H9 (cell line): ENCODE results near the gene C17orf50. TPM values are rescaled to one million over a fixed set of nuclear protein-coding genes. Genes with fewer than 3 reads are reported as not detected.

Experiments
- DNase-seq: peaks from one replicate; pipeline ENCODE4 v3.0.0-alpha.2; 2017
- H2AFZ ChIP-seq: one replicate; pipeline ENCODE4 v1.6.1; 2013; ENCODE audit warnings: mild to moderate bottlenecking, low read length, control low read depth, moderate library complexity
- H2AK5ac ChIP-seq: 2 replicates; pipeline ENCODE4 v1.6.1; 2013; ENCODE audit warnings: low read length, control low read depth, mixed read lengths; ENCODE audit not compliant: insufficient read length
- H2BK120ac ChIP-seq: one replicate; pipeline ENCODE4 v1.6.1; 2013; ENCODE audit warnings: low read depth, mild to moderate bottlenecking, low read length, control low read depth, inconsistent platforms; ENCODE audit not compliant: poor library complexity, severe bottlenecking
- H2BK12ac ChIP-seq: 2 replicates; pipeline ENCODE4 v1.6.1; 2013; ENCODE audit warnings: low read length, control low read depth, mixed read lengths, low read depth; ENCODE audit not compliant: insufficient read length
- H2BK15ac ChIP-seq: 2 replicates; pipeline ENCODE4 v1.6.1; 2013; ENCODE audit warnings: low read depth, low read length, control low read depth
- H2BK20ac ChIP-seq: one replicate; pipeline ENCODE4 v1.6.1; 2013; ENCODE audit warnings: low read depth, mild to moderate bottlenecking, low read length, control low read depth, inconsistent platforms; ENCODE audit not compliant: poor library complexity, severe bottlenecking
- H2BK5ac ChIP-seq: 2 replicates; pipeline ENCODE4 v1.6.1; 2013; ENCODE audit warnings: low read length, control low read depth, mixed read lengths; ENCODE audit not compliant: insufficient read length
- H3K14ac ChIP-seq: 2 replicates; pipeline ENCODE4 v1.6.1; 2013; ENCODE audit warnings: low read length, control low read depth; ENCODE audit not compliant: insufficient read depth
- H3K18ac ChIP-seq: 2 replicates; pipeline ENCODE4 v1.6.1; 2013; ENCODE audit warnings: low read depth, mild to moderate bottlenecking, mixed read lengths, low read length, control low read depth; ENCODE audit not compliant: insufficient read length
- H3K23ac ChIP-seq: 2 replicates; pipeline ENCODE4 v1.6.1; 2013; ENCODE audit warnings: low read length, control low read depth, mixed read lengths, low read depth; ENCODE audit not compliant: insufficient read length
- H3K23me2 ChIP-seq: 2 replicates; pipeline ENCODE4 v1.6.1; 2013; ENCODE audit warnings: low read depth, mild to moderate bottlenecking, mixed read lengths, low read length, control low read depth; ENCODE audit not compliant: insufficient read length, poor library complexity, severe bottlenecking
- H3K27ac ChIP-seq: 2 replicates; pipeline ENCODE4 v1.5.1; 2013; ENCODE audit warnings: low read length, control low read depth, mixed read lengths, low read depth; ENCODE audit not compliant: insufficient read length
- H3K27me3 ChIP-seq: 2 replicates; pipeline ENCODE4 v1.6.1; 2013; ENCODE audit warnings: low read length, control low read depth, inconsistent platforms; ENCODE audit not compliant: insufficient read depth
- H3K4ac ChIP-seq: 2 replicates; pipeline ENCODE4 v1.6.1; 2013; ENCODE audit warnings: low read depth, mild to moderate bottlenecking, control low read depth, inconsistent platforms, low read length, moderate library complexity
- H3K4me1 ChIP-seq: 2 replicates; pipeline ENCODE4 v1.6.1; 2013; ENCODE audit warnings: low read length, control low read depth, inconsistent platforms; ENCODE audit not compliant: insufficient read depth
- H3K4me2 ChIP-seq: 2 replicates; pipeline ENCODE4 v1.6.1; 2013; ENCODE audit warnings: low read length, control low read depth, mixed read lengths; ENCODE audit not compliant: insufficient read length, insufficient read depth
- H3K56ac ChIP-seq: 2 replicates; pipeline ENCODE4 v1.6.1; 2013; ENCODE audit warnings: low read depth, mild to moderate bottlenecking, mixed read lengths, low read length, control low read depth; ENCODE audit not compliant: insufficient read length
- H3K79me1 ChIP-seq: 2 replicates; pipeline ENCODE4 v1.6.1; 2013; ENCODE audit warnings: low read depth, mild to moderate bottlenecking, moderate library complexity, low read length, control low read depth, inconsistent platforms; ENCODE audit not compliant: insufficient read depth, poor library complexity, severe bottlenecking
- H3K79me2 ChIP-seq: 2 replicates; pipeline ENCODE4 v1.6.1; 2013; ENCODE audit warnings: low read length, control low read depth, inconsistent platforms; ENCODE audit not compliant: insufficient read depth
- H3K9ac ChIP-seq: 2 replicates; pipeline ENCODE4 v1.6.1; 2013; ENCODE audit warnings: low read length, control low read depth, mixed read lengths; ENCODE audit not compliant: insufficient read length; ENCODE audit errors: extremely low read depth
- H3K9me3 ChIP-seq: one replicate; pipeline ENCODE4 v1.6.1; 2013; ENCODE audit warnings: low read depth, low read length, inconsistent platforms; ENCODE audit not compliant: control insufficient read depth
- H3T11ph ChIP-seq: one replicate; pipeline ENCODE4 v1.6.1; 2013; ENCODE audit warnings: mild to moderate bottlenecking, low read length, control low read depth, inconsistent platforms
- H4K20me1 ChIP-seq: one replicate; pipeline ENCODE4 v1.6.1; 2013; ENCODE audit not compliant: control insufficient read depth, insufficient read length, insufficient read depth
- H4K5ac ChIP-seq: 2 replicates; pipeline ENCODE4 v1.6.1; 2013; ENCODE audit warnings: low read depth, mild to moderate bottlenecking, mixed read lengths, low read length, control low read depth; ENCODE audit not compliant: insufficient read length
- H4K8ac ChIP-seq: replicated peaks from 2 replicates; pipeline ENCODE4 v1.6.1; 2013; ENCODE audit warnings: low read length, control low read depth, mixed read lengths, low read depth; ENCODE audit not compliant: insufficient read length
- H4K91ac ChIP-seq: 2 replicates; pipeline ENCODE4 v1.6.1; 2013; ENCODE audit warnings: low read depth, mild to moderate bottlenecking, moderate library complexity, mixed read lengths, low read length, control low read depth; ENCODE audit not compliant: insufficient read length
- H3K27ac Mint-ChIP-seq, 3 experiments: 2 replicates in 2 of 3; 3 replicates in 1 of 3; pipeline ENCODE4 v1.8.0; 2020 to 2021; ENCODE audit warnings: mixed read lengths in 3 of 3, mild to moderate bottlenecking in 1 of 3, moderate library complexity in 1 of 3
- H3K27me3 Mint-ChIP-seq: 2 replicates; pipeline ENCODE4 v1.8.0; 2021; ENCODE audit warnings: low read depth, mild to moderate bottlenecking, moderate library complexity, mixed read lengths
- H3K36me3 Mint-ChIP-seq, 3 experiments: 2 replicates in 2 of 3; 3 replicates in 1 of 3; pipeline ENCODE4 v1.8.0; 2020 to 2021; ENCODE audit warnings: low read depth in 3 of 3, mixed read lengths in 3 of 3; ENCODE audit not compliant: insufficient read depth in 1 of 3
- H3K4me1 Mint-ChIP-seq, 2 experiments: 2 replicates each; pipeline ENCODE4 v1.8.0; 2020; ENCODE audit warnings: mixed read lengths in 2 of 2
- H3K4me3 Mint-ChIP-seq, 2 experiments: 2 replicates in 1 of 2; 3 replicates in 1 of 2; pipeline ENCODE4 v1.8.0; 2020 to 2021; ENCODE audit warnings: mild to moderate bottlenecking in 2 of 2, mixed read lengths in 2 of 2, moderate library complexity in 1 of 2
- H3K9me3 Mint-ChIP-seq, 2 experiments: 2 replicates in 1 of 2; 3 replicates in 1 of 2; pipeline ENCODE4 v1.8.0; 2020; ENCODE audit warnings: mild to moderate bottlenecking in 2 of 2, mixed read lengths in 2 of 2, moderate library complexity in 1 of 2
- WGBS: extraction: QIAGEN DNeasy Blood & Tissue Kit; methylation state at CpG from one replicate; pipeline ENCODE4 v1.1.7; 2013; ENCODE audit warnings: missing lambda C conversion rate, low lambda C conversion rate, mixed read lengths; ENCODE audit not compliant: insufficient read length; ENCODE audit errors: extremely low coverage; 5-methylcytosine and 5-hydroxymethylcytosine counted together
- total RNA-seq: library from RNA; stranded (reverse); gene quantifications from 2 replicates; pipeline ENCODE4 v1.2.1, GENCODE V29; 2021
- TF ChIP-seq, protein P1 (sequence below): fragments of 200-600 bp; sonication (generic); conservative IDR thresholded peaks from 3 replicates; pipeline ENCODE4 v1.8.0; 2021; ENCODE audit warnings: antibody characterized with exemption, mild to moderate bottlenecking

The C17orf50 gene
- total RNA-seq, 1 experiment from 2014 or later, result not detected

- Mint-ChIP-seq H3K4me1 (no peaks in the 10 kb centered on the region), H3K27ac (no peak overlapping the region), H3K27me3 (no peaks in the 10 kb centered on the region), H3K9me3 (no peaks in the 10 kb centered on the region), H3K4me3 (no peak overlapping the region), H3K36me3 (peaks cover 10 to 38% (median 36%) of the 10 kb centered on the region in 3 experiments; a peak in 6 of 7 replicates)
- Histone ChIP-seq H4K8ac (no peak overlapping the region), H3K23ac (no peak overlapping the region), H3K9ac (no peak overlapping the region), H3T11ph (no peak overlapping the region), H3K79me1 (no peaks in the 10 kb centered on the region), H2BK12ac (no peak overlapping the region), H3K4me2 (no peak overlapping the region), H2BK15ac (no peak overlapping the region), H4K20me1 (no peaks in the 10 kb centered on the region), H3K79me2 (0 out of 2 replicates have a peak, but pooled peaks cover 2% of the 10 kb centered on the region), H3K9me3 (no peaks in the 10 kb centered on the region), H4K91ac (no peak overlapping the region), H2AK5ac (no peak overlapping the region), H3K27ac (no peak overlapping the region), H2AFZ (no peak overlapping the region), H3K18ac (no peak overlapping the region), H2BK20ac (no peak overlapping the region), H3K23me2 (no peaks in the 10 kb centered on the region), H3K14ac (no peak overlapping the region), H3K27me3 (no peaks in the 10 kb centered on the region), H3K56ac (no peak overlapping the region), H3K4ac (no peak overlapping the region), H2BK5ac (no peak overlapping the region), H4K5ac (no peak overlapping the region), H3K4me1 (no peaks in the 10 kb centered on the region), H2BK120ac (no peak overlapping the region)
- no peak for DNase-seq
- WGBS, result no CpG with 5 or more reads among the region's 7 CpGs
- TF ChIP-seq, protein P1, sequence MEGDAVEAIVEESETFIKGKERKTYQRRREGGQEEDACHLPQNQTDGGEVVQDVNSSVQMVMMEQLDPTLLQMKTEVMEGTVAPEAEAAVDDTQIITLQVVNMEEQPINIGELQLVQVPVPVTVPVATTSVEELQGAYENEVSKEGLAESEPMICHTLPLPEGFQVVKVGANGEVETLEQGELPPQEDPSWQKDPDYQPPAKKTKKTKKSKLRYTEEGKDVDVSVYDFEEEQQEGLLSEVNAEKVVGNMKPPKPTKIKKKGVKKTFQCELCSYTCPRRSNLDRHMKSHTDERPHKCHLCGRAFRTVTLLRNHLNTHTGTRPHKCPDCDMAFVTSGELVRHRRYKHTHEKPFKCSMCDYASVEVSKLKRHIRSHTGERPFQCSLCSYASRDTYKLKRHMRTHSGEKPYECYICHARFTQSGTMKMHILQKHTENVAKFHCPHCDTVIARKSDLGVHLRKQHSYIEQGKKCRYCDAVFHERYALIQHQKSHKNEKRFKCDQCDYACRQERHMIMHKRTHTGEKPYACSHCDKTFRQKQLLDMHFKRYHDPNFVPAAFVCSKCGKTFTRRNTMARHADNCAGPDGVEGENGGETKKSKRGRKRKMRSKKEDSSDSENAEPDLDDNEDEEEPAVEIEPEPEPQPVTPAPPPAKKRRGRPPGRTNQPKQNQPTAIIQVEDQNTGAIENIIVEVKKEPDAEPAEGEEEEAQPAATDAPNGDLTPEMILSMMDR, result no peak
Measured at GRCh38 chr17:35713069-35713728, 47.5 kb upstream of the C17orf50 start.
